SHP77 treated with DMSO at 0.1 percent for 48 hours (cell line): ENCODE data around the gene NAV2.

Source experiments
- DNase-seq: peaks from one replicate; lab custom pipeline; 2025; lab: John Stamatoyannopoulos, UW

The NAV2 gene, protein sequence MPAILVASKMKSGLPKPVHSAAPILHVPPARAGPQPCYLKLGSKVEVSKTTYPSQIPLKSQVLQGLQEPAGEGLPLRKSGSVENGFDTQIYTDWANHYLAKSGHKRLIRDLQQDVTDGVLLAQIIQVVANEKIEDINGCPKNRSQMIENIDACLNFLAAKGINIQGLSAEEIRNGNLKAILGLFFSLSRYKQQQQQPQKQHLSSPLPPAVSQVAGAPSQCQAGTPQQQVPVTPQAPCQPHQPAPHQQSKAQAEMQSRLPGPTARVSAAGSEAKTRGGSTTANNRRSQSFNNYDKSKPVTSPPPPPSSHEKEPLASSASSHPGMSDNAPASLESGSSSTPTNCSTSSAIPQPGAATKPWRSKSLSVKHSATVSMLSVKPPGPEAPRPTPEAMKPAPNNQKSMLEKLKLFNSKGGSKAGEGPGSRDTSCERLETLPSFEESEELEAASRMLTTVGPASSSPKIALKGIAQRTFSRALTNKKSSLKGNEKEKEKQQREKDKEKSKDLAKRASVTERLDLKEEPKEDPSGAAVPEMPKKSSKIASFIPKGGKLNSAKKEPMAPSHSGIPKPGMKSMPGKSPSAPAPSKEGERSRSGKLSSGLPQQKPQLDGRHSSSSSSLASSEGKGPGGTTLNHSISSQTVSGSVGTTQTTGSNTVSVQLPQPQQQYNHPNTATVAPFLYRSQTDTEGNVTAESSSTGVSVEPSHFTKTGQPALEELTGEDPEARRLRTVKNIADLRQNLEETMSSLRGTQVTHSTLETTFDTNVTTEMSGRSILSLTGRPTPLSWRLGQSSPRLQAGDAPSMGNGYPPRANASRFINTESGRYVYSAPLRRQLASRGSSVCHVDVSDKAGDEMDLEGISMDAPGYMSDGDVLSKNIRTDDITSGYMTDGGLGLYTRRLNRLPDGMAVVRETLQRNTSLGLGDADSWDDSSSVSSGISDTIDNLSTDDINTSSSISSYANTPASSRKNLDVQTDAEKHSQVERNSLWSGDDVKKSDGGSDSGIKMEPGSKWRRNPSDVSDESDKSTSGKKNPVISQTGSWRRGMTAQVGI (N-terminal part only)

DNA sequence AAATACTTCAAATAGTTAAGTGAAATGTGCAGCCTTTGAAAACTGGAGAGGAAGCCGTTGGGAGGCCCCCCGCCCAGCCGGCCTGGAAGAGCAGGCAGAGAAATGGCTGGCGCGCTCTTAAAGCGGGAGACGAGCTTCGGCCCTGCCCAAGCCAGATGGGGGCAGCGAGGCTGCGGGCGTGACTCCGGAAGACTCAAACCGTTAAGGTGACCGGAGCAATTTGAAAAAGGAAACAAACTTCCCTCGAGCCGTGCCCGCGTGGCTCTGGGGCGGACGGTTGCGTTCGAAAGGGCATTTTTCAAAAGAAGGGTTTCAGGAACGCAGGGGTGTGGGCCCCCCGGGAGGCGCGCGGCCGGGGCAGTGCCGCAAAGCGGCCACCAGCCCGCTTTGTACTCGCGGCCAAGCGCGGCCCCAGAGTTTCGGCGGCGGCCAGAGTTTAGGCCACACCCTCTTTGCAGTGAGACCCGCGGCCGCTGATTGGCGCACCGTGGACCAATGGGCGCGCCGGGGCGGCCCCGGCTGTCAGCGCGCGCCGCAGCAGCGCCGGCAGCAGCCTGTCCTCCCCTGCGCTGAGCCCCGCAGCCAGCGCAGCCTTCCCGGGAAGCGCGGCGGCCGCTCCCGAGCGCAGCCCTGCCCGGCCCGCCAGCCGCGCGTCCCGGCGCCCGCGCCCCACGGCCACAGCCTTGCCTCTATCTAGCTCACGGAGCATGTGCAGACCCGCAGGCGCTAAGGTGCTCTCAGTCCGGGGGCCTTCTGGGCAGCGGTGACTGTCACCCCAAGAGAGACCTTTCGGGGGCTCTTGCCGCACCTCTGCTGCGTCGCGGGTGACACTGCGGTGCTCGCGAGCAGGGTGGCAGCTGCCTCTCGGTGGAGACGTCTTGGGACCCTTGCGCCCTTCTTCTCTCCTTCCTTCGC, at the start of gene NAV2:
Gene NAV2 (plus strand): TSS at position 557 of the 915 bp plus-strand sequence. CDS start 859 bp downstream, outside the sequence.
- DNase-seq, result peak; percentile 39

GRCh38 chr11:19663206-19663605, 49.4 kb upstream of the NAV2 start:
- DNase-seq, result no peak

DNA sequence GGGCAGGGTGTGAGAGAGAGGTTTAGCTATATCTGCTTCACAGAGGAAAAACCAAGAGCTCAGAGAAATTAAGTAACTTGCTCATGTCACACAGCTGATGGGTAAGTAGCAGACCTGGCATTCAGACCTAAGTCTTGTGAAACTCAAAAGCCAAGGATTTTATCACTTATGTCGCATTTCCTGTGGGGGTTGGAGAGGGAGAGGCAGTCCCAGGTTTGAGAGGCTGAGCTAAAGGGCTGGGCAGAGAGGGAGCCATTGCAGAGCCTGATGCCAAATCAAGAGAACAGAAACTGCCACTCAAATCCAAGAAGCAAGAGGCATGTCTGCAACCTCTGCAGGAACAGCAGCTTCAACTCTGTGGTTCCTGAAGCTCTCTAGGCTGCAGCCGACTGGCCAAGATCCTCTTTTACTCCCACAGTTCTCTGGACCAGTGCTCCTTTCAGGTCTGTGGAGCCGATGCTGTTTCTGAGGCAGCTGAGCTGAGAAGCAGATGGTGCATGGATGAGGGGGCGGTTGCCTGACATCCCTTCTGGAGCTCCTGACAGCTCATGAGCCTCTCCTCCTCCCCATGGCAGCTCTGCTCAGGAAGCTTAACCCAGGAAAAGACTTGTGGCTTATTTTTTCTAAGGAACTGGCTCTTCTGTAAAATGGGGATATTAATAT, 47.6 kb upstream of the NAV2 start:
- DNase-seq, result no peak

DNA sequence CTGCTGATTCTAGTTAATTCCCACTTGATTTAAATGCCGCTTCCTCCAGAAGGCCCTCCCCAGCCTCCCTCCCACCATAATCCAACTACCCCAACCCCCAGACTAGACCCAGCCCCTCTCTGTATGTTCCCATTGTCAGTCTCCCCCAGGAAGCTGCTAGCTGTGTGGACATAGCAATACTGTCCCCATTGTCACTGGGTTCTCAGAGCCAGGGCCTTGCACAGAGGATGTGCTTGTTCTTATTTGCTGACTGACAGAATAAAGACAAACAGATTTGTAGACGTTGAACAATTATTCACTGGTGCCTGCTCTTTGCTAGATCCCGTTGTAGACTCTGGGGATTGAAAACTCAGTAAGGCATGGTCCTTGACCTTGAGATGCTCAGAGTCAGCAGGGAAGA, 45.7 kb upstream of the NAV2 start:
- DNase-seq, result no peak

GRCh38 chr11:19669511-19669910, 43.1 kb upstream of the NAV2 start:
- DNase-seq, result no peak

- no peak for DNase-seq
These were observed 42.4 kb upstream of the NAV2 start for GRCh38 chr11:19670030-19670791.

- no peak for DNase-seq
These were observed 39.9 kb upstream of the NAV2 start for GRCh38 chr11:19672586-19673206.

GRCh38 chr11:19673924-19674729, 38.5 kb upstream of the NAV2 start:
- DNase-seq, result no peak

GRCh38 chr11:19674836-19675235, 37.8 kb upstream of the NAV2 start:
- DNase-seq, result no peak

DNA sequence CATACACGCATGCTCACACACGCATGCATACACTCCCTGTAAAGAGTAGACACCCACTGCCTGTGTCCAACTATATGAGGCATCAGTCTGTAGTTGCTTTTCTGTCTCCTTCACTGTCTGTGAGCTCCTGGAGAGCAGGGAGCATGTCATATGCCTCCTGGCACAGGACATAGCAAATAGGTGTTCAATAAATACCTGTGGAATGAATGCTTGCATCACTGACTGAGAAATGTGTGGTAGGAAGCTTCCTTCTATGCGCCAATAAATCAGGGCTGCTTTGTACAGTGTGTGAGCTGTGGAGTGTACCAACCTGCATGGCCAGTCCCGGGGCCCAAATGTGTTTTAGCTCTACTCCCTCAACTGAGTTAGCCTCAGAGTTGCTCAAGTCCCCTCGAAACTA, 37.2 kb upstream of the NAV2 start:
- no peak for DNase-seq

- no peak for DNase-seq
These were observed 35.9 kb upstream of the NAV2 start for GRCh38 chr11:19676475-19677380.

DNA sequence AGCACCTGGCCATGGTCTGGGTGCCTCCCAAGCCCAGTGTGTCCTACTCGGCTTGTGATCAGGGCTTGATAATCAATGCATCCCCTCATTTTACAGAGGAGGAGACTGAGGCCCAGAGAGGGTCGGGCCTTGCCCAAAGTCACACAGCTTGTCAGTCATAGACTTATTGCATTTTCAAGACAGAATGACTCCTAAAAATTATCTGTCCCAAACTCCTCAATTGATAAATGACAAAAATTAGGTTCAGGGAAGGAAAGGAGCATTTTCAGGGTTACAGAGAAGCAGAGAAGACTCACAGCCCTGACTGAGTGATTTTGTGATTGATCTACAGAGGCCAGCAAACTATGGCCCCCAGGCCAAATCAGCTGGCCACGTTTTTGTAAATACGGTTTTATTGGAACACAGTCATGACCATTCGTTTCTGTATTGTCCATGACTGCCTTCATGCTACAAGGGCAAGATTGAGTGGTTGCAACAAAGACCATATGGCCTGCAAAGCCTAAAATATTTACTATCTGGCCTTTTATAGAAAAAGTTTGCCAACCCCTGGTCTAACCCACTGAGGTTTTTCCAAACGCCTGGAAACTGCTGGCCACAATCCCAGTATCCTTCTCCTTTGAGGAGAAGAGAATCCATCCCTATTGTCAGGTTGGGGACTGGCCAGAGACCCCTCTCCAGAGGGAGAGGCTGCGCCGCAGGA, 35.1 kb upstream of the NAV2 start:
- no peak for DNase-seq

GRCh38 chr11:19679952-19680828, 32.4 kb upstream of the NAV2 start:
- DNase-seq, result no peak

DNA sequence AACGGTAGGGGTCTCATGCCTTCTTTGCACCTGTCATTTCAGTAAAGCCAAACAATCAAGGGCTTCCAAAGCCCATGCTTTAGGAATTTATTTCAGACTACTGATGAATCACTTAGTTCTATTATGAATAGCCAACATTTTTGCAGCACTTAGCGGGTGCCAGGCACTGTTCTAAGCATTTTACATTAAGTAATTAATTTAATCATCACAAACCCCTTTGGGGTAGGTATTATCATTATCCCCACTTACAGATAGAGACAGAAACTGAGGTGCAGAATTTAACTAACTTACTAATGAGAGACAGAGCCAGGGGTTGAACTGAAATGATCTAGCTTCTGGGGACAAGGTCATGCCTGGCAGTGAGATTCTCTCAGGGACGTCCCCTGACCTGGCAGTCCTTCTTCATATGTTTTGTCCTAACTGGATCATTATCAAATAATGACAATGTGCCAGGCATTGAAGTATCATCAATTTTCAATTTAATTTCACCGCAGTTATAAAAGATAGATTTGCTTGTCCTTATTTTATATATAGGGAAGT, 31.7 kb upstream of the NAV2 start:
- DNase-seq, result no peak

DNA sequence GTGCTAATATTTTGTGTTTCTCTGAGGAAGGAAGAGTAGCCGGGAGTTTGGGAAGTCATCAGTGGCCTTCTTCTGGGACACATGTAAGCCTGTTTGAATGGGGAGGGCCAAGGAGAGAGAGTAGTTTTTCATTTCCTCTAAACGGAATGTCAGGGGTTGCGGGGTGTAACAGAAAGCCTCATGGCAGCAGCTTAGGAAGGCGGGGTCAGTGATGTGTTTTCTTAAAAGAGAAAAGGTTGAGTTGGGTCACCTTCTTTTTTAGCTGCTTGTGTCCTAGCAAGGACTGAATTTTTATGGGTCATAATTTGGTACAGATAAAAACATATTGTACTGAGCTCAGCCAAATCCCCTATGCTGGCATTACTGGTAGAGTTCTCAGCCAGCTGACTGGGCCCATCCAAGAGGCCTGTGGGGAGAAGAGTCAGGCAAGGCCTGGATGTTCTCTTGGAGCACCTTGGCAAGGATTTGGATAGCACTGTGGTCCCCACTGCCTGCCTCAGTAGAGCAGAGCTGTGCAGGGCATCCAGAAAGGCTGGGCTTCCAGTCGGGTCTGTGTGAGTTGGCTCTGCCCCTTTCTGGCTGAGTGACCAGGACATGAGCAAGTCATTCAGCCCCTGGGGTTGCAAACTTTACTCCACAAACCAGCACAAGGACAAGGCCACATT, 29.4 kb upstream of the NAV2 start:
- DNase-seq, result no peak
